IMR-90 (cell line): ENCODE results near the gene CHAT. TPM values are rescaled to one million over a fixed set of nuclear protein-coding genes. Genes with fewer than 3 reads are reported as not detected.

Experiments
- ATAC-seq: fragments of 200-7000 bp; cut with Tn5 transposase; 2 replicates; pipeline ENCODE4 v1.9.1; 2020; ENCODE audit warnings: low read depth, mild to moderate bottlenecking, moderate library complexity
- BruUV-seq: library from RNA; stranded (reverse); fragments of 400-500 nt; replicated peaks from 2 replicates; lab custom pipeline; 2021; lab: Mats Ljungman, UMichigan
- CTCF ChIA-PET: fragments of 300-600 bp; formaldehyde crosslinking; extraction: SDS; loops from one replicate; lab custom pipeline; 2021; ENCODE audit warnings: antibody characterized with exemption; lab: Yijun Ruan, JAX
- POLR2A ChIA-PET: fragments of 300-600 bp; sonication (Branson Sonifier 250); formaldehyde crosslinking; loops from one replicate; lab custom pipeline; 2022; ENCODE audit warnings: antibody characterized with exemption; ENCODE audit not compliant: unreplicated experiment; lab: Charles Lee
- DNase-seq: peaks from one replicate; pipeline ENCODE4 v3.0.0; 2013
- H2AFZ ChIP-seq: replicated peaks from 2 replicates; pipeline ENCODE3; 2013; ENCODE audit warnings: low read length, mild to moderate bottlenecking; ENCODE audit not compliant: poor library complexity
- H2AK5ac ChIP-seq: 2 replicates; pipeline ENCODE4 v1.6.1; 2013; ENCODE audit warnings: low read depth, low read length, inconsistent platforms
- H2AK9ac ChIP-seq: replicated peaks from 2 replicates; pipeline ENCODE3; 2013; ENCODE audit warnings: mild to moderate bottlenecking, low read depth, low read length, moderate library complexity; ENCODE audit not compliant: poor library complexity
- H2BK120ac ChIP-seq: 2 replicates; pipeline ENCODE4 v1.6.1; 2013; ENCODE audit warnings: low read depth, low read length, inconsistent platforms
- H2BK15ac ChIP-seq: 3 replicates; pipeline ENCODE4 v1.6.1; 2013; ENCODE audit warnings: low read depth, low read length, inconsistent platforms
- H2BK20ac ChIP-seq: 2 replicates; pipeline ENCODE4 v1.6.1; 2013; ENCODE audit warnings: low read depth, mild to moderate bottlenecking, inconsistent platforms, low read length, moderate library complexity
- H2BK5ac ChIP-seq: 2 replicates; pipeline ENCODE4 v1.6.1; 2013; ENCODE audit warnings: mild to moderate bottlenecking, low read depth, low read length, inconsistent platforms; ENCODE audit not compliant: poor library complexity, severe bottlenecking
- H3K14ac ChIP-seq: replicated peaks from 2 replicates; pipeline ENCODE4 v1.6.1; 2013; ENCODE audit warnings: low read depth, low read length, inconsistent platforms
- H3K18ac ChIP-seq: 2 replicates; pipeline ENCODE4 v1.6.1; 2013; ENCODE audit warnings: low read depth, low read length, control low read depth
- H3K23ac ChIP-seq: 2 replicates; pipeline ENCODE4 v1.6.1; 2013; ENCODE audit warnings: low read depth, low read length, inconsistent platforms
- H3K27ac ChIP-seq: 2 replicates; pipeline ENCODE4 v1.5.1; 2013; ENCODE audit warnings: mild to moderate bottlenecking, control low read depth, low read length; ENCODE audit not compliant: insufficient read depth
- H3K27me3 ChIP-seq: 2 replicates; pipeline ENCODE4 v1.6.1; 2013; ENCODE audit warnings: low read length; ENCODE audit not compliant: control insufficient read depth, insufficient read depth
- H3K36me3 ChIP-seq: 2 replicates; pipeline ENCODE4 v1.6.1; 2013; ENCODE audit warnings: low read length, mixed read lengths; ENCODE audit not compliant: control insufficient read depth, insufficient read depth
- H3K4ac ChIP-seq: 2 replicates; pipeline ENCODE4 v1.6.1; 2013; ENCODE audit warnings: low read depth, low read length, inconsistent platforms
- H3K4me1 ChIP-seq: 2 replicates; pipeline ENCODE4 v1.6.1; 2013; ENCODE audit warnings: low read length, mixed read lengths; ENCODE audit not compliant: control insufficient read depth, insufficient read depth
- H3K4me2 ChIP-seq: 2 replicates; pipeline ENCODE4 v1.6.1; 2013; ENCODE audit warnings: low read depth, mild to moderate bottlenecking, control low read depth, low read length, moderate library complexity
- H3K4me3 ChIP-seq: 2 replicates; pipeline ENCODE4 v1.5.1; 2013; ENCODE audit warnings: low read depth, mild to moderate bottlenecking, control low read depth, low read length, moderate library complexity; ENCODE audit not compliant: insufficient read depth
- H3K56ac ChIP-seq: 2 replicates; pipeline ENCODE4 v1.6.1; 2013; ENCODE audit warnings: low read length, inconsistent platforms; ENCODE audit not compliant: insufficient read depth; ENCODE audit errors: extremely low read depth
- H3K79me1 ChIP-seq, 2 experiments: 2 replicates each; pipeline ENCODE4 v1.6.1; 2013; ENCODE audit warnings: low read length in 2 of 2, inconsistent platforms in 1 of 2, low read depth in 1 of 2
- H3K9ac ChIP-seq: 2 replicates; pipeline ENCODE4 v1.6.1; 2013; ENCODE audit warnings: low read depth, low read length, control low read depth
- H3K9me1 ChIP-seq: 2 replicates; pipeline ENCODE4 v1.6.1; 2013; ENCODE audit warnings: low read length, inconsistent platforms; ENCODE audit not compliant: insufficient read depth
- H3K9me3 ChIP-seq: 2 replicates; pipeline ENCODE4 v1.6.1; 2013; ENCODE audit warnings: low read length; ENCODE audit not compliant: control insufficient read depth, insufficient read depth
- H4K20me1 ChIP-seq: 2 replicates; pipeline ENCODE4 v1.6.1; 2013; ENCODE audit warnings: low read length, inconsistent platforms; ENCODE audit not compliant: insufficient read depth
- H4K5ac ChIP-seq: 2 replicates; pipeline ENCODE4 v1.6.1; 2013; ENCODE audit warnings: mild to moderate bottlenecking, low read depth, low read length, control low read depth
- H4K8ac ChIP-seq, 2 experiments: 2 replicates each; pipeline ENCODE4 v1.6.1; 2013; ENCODE audit warnings: low read depth in 2 of 2, low read length in 2 of 2, control low read depth in 1 of 2, inconsistent platforms in 1 of 2
- H4K91ac ChIP-seq: 2 replicates; pipeline ENCODE4 v1.6.1; 2013; ENCODE audit warnings: low read depth, low read length, inconsistent platforms; ENCODE audit not compliant: insufficient read depth
- BHLHE40 ChIP-seq: fragments of 150-350 bp; IDR thresholded peaks from 2 replicates; pipeline ENCODE4 v1.6.1; 2016; ENCODE audit warnings: mild to moderate bottlenecking, low read depth, low read length
- FOS ChIP-seq: fragments of 150-350 bp; IDR thresholded peaks from 2 replicates; pipeline ENCODE4 v1.6.1; 2016; ENCODE audit warnings: low read depth, low read length
- MAFK ChIP-seq: IDR thresholded peaks from 2 replicates; pipeline ENCODE4 v1.6.1; 2012; ENCODE audit warnings: low read depth, low read length, improper control_type of control experiment
- RAD21 ChIP-seq: IDR thresholded peaks from 2 replicates; pipeline ENCODE4 v1.6.1; 2012; ENCODE audit warnings: low read length, improper control_type of control experiment
- RCOR1 ChIP-seq: IDR thresholded peaks from 2 replicates; pipeline ENCODE4 v1.6.1; 2012; ENCODE audit warnings: mild to moderate bottlenecking, low read length, improper control_type of control experiment; ENCODE audit not compliant: insufficient replicate concordance
- WGBS, 2 experiments: methylation state at CpG; one replicate each; pipeline versions ENCODE4 v1.1.5 to v1.1.7; 2013; ENCODE audit warnings: missing lambda C conversion rate in 2 of 2; ENCODE audit not compliant: insufficient read length in 1 of 2; ENCODE audit errors: extremely low coverage in 2 of 2; 5-methylcytosine and 5-hydroxymethylcytosine counted together
- dilution Hi-C: fragments of 300-500 bp; cut with HindIII; formaldehyde crosslinking; loops from one replicate; pipeline ENCODE4 v1.14.3; 2018; ENCODE audit warnings: low sequenced_read_pairs; ENCODE audit not compliant: unreplicated experiment
- in situ Hi-C: fragments of 300-500 bp; cut with MboI; formaldehyde crosslinking; loops from 3 replicates; pipeline ENCODE4 v1.14.3; 2019; ENCODE audit warnings: low sequenced_read_pairs, inconsistent platforms, mixed read lengths
- intact Hi-C: fragments of 100-400 bp; cut with micrococcal nuclease; formaldehyde crosslinking; loops from 2 replicates; pipeline ENCODE4 v1.10.0; 2022
- polyA plus RNA-seq, 3 experiments: library from polyadenylated mRNA; depleted of rRNA; stranded (reverse); fragments of >200 nt; gene quantifications; 2 replicates each; pipeline ENCODE4 v1.2.3, GENCODE V29; 2012; ENCODE audit warnings: low replicate concordance in 1 of 3
- total RNA-seq: library from RNA; depleted of rRNA; stranded (reverse); fragments of >200 nt; gene quantifications from 2 replicates; pipeline ENCODE4 v1.2.3, GENCODE V29; 2012

CHAT gene
- total and polyA plus RNA-seq, 2 of the 4 experiments (the other 2 are of a cell fraction): not detected

- H3K9me3 ChIP-seq: peaks cover 2% of the 10 kb centered on the region
- no peak overlapping the region for H2BK15ac ChIP-seq
- intact Hi-C loops (no loop called here), in situ Hi-C loops (no loop called here), dilution Hi-C loops (no loop called here)
- no peak overlapping the region for H3K4me2 ChIP-seq
- H3K9me1 ChIP-seq: no peaks in the 10 kb centered on the region
- POLR2A ChIA-PET: no interaction called here
- DNase-seq (peak; percentile 53), ATAC-seq (peak; percentile 77)
- no peak overlapping the region for H3K27ac ChIP-seq
- H2BK5ac ChIP-seq: no peak overlapping the region
- no peak overlapping the region for H3K18ac ChIP-seq
- no peak overlapping the region for H4K91ac ChIP-seq
- CTCF ChIA-PET: interaction anchor here (1.4 kb wide), 1 partner anchor 46 kb away, joined by 3 read pairs; no protein-coding TSS in a partner anchor
- no peak overlapping the region for H3K56ac ChIP-seq
- H3K4ac ChIP-seq: no peak overlapping the region
- BruUV-seq: no TSS peak
- no peak overlapping the region for H2BK120ac ChIP-seq
- no peaks in the 10 kb centered on the region for H3K79me1 ChIP-seq
- H3K14ac ChIP-seq: no peak overlapping the region
- no peaks in the 10 kb centered on the region for H3K27me3 ChIP-seq
- no peaks in the 10 kb centered on the region for H3K36me3 ChIP-seq
- no peak overlapping the region for H3K9ac ChIP-seq
- H3K4me1 ChIP-seq: no peaks in the 10 kb centered on the region; the same call in 1 of the 2 replicates
- no peak overlapping the region for H3K23ac ChIP-seq
- no peak overlapping the region for H2BK20ac ChIP-seq
- H3K4me3 ChIP-seq: no peak overlapping the region
- H4K8ac ChIP-seq: no peak overlapping the region
- no peaks in the 10 kb centered on the region for H4K20me1 ChIP-seq
- no peak overlapping the region for H2AK5ac ChIP-seq
- peak overlapping the region; percentile 47 for H2AFZ ChIP-seq
- H4K5ac ChIP-seq: no peak overlapping the region
- no peak overlapping the region for H2AK9ac ChIP-seq
- WGBS, 2 experiments: 74% methylated on average over 3 of the region's 4 CpGs; no CpG with 5 or more reads in 1 of the 2 experiments
- TF ChIP-seq BHLHE40 (no peak), MAFK (no peak), FOS (no peak), RCOR1 (no peak), RAD21 (no peak)
Observed at GRCh38 chr10:49564461-49565009, 49.3 kb upstream of the CHAT start.
